HG03354 (cell line): Measurements from ENCODE around the gene RANBP3.
"Not testable (repeated sequence)": the region's sequence is repeated elsewhere in the genome, so short reads cannot be mapped to it uniquely, and the experiment has no call there.

Experiments used
- ATAC-seq: cut with Tn5 transposase; IDR thresholded peaks from one replicate; pipeline ENCODE4 v1.9.1; 2021; ENCODE audit warnings: mild to moderate bottlenecking; ENCODE audit not compliant: unreplicated experiment, poor library complexity, severe bottlenecking

The RANBP3 gene

DNA sequence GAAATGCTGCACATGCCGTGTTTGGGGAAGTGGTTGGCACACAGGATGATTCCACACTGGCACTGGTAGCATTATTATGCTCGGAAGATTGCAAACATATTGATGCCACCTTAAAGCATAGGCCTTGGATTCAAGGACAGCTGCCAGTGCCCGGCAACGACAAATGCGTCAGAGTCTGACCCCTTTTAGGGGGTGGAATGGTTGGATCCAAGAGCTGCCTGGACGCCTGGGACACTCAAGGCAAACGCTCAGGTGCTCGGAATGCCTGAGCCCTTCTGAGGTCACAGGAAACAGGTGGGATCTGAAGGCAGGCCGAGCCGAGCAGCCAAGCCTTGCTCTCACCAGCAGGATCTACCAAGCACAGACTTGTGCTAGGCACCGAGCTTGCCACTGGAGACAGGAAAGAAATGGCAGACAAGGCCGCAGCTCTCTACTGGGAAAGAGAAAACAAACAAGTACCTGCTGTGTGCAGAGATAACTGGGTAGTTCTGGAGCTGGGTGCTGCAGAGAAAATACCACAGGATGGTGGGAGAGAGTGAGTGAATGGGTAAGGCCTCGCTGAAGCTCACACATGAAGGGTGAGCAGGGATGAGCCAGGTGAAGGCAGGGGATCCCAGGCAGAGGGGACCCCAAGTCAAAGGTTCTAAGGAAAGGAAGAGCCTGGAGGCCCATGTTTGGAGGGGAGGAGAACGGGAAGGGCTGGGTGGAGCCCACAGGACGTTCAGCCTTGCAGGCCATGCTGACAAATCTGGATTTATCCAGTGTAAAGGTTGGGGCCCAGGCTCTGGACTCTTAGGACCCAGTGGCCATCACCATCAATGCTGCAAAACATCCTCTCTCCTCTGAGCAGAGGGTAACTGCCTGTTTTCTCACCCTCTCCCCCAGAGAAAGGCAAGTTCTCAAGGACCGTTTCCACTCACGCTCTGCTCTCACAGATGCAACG lies 9.2 kb downstream of the RANBP3 start:
- ATAC-seq = no peak

GRCh38 chr19:5967994-5968430 lies 9.9 kb downstream of the RANBP3 start:
- ATAC-seq = no peak

DNA sequence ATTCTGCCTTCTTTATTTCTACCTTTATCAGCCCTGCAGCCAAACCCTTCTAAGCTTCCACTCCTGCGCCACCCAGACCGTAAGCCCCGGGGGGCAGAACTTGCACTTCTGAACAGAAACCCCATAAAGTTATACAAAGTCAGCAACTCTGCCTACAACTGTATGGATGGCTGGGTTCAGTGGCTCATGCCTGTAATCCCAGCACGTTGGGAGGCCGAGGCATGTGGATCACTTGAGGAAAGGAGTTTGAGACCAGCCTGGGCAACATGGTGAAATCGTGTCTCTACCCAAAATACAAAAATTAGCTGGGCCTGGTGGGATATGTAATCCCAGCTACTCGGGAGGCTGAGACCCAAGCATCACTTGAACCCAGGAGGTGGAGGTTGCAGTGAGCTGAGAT lies 10.4 kb downstream of the RANBP3 start:
- no peak for ATAC-seq

- ATAC-seq = no peak
Measured at GRCh38 chr19:5966941-5967340, 11.0 kb downstream of the RANBP3 start.

DNA sequence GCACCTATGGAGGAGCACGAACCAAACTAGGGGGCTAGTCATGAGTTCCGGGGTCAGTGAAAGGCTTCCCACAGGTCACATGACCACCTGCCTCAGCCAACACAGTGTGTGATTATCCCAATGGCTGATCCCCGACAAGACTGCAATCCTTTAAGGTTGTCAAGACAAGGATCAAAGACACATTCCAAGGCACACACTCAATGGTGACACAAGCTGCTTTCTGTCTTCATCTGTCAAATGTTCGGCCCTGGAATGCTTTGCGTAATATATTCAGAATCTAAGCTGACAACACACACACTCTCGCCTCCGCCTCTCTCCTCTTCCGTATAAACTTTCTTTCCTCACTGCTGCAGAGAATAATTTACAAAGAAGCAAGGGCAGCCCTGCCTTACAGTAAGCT lies 11.7 kb downstream of the RANBP3 start:
- ATAC-seq = no peak

GRCh38 chr19:5964816-5965565 lies 12.9 kb downstream of the RANBP3 start:
- no peak for ATAC-seq

DNA sequence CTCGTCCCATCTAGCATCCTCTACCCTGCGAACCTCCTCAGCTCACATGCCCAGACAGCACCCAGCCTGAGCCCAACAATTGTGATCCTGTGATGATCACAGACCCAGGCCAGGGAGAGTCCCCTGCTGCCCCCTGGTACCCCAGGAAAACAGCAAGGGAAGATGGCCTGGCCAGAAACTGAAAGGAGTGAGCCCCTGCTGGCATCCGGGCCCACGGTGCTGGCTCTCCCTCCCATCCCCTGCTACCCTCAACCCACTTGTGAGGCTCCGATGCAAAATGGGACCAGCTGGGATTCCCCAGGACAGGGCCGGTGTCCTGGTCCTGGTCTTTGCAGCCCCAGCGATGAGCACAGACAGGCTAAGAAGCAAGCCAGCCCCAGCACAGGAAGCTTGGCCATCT lies 14.1 kb downstream of the RANBP3 start:
- ATAC-seq = no peak

DNA sequence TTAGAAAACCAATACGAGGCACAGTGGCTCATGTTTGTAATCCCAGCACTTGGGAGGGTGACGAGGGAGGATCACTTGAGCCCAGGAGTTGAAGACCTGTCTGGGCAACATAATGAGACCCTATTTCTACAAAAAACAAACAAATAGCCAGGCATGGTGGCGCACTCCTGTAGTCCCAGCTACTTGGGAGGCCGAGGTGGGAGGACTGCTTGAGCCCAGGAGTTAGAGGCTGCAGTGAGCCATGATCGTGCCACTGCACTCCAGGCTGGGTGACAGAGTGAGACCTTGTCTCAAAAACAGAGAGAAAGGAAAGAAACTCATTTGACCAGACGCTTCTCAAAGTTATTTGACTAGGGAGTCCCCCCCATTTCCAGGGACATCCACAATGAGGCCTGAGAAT lies 14.7 kb downstream of the RANBP3 start:
- not testable (repeated sequence) for ATAC-seq

DNA sequence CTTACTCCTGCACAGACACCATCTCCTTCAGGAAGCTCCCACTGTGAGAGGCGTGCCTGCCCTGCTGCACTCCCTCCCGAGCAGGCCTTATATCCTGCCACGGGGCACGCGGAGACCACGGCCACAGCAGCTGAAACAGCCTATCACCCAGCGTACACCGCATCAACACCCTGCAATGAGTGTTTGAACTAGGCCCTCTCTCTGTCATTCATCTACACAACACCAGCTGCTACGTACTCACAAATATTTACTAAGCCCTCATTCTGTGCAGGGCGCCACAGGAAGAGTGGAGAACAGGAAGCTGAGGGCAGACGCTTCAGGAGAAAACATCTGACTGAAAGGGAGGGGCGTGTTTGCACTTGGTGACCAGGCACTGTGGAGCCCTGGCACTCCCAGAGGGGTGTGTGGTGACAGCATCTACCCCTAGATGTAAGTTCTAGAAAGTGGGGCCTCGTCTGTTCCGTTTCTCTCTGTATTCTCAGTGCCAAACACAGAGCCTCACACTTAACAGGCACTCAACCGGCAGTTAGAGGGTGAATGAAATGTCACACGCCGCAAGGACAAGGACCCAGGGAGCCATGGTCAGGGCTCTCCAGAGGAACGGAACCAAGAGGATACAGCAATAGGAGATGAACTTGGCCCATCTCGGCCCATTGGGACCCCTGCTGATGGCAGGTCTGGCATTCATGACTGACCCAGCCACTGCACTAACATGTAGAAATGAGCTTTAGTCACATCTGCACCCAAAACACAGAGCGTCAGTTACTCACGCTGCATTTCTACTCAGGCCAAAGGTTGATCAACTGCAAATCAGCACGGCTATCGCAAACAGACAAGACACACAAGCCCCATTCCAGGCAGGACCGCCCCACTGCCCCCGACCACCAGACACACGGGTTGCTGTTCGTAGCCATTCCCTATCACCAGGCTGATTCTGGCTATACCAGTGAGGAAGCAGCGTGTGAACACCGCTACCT lies 15.7 kb downstream of the RANBP3 start:
- ATAC-seq = peak; percentile 62

DNA sequence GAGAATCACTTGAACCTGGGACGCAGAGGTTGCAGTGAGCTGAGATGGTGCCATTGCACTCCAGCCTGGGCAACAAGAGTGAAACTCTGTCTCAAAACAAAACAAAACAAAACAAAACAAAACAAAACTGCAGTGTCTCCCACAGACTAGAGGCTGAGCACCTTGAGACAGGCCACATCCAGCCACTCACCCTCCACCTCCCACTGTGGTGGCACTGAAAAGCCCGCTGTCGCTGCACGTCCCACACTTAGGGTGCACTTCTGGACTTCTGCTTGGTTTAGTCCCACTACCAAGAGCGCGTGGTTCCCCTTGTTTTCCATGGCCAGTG lies 16.3 kb downstream of the RANBP3 start:
- not testable (repeated sequence) for ATAC-seq

DNA sequence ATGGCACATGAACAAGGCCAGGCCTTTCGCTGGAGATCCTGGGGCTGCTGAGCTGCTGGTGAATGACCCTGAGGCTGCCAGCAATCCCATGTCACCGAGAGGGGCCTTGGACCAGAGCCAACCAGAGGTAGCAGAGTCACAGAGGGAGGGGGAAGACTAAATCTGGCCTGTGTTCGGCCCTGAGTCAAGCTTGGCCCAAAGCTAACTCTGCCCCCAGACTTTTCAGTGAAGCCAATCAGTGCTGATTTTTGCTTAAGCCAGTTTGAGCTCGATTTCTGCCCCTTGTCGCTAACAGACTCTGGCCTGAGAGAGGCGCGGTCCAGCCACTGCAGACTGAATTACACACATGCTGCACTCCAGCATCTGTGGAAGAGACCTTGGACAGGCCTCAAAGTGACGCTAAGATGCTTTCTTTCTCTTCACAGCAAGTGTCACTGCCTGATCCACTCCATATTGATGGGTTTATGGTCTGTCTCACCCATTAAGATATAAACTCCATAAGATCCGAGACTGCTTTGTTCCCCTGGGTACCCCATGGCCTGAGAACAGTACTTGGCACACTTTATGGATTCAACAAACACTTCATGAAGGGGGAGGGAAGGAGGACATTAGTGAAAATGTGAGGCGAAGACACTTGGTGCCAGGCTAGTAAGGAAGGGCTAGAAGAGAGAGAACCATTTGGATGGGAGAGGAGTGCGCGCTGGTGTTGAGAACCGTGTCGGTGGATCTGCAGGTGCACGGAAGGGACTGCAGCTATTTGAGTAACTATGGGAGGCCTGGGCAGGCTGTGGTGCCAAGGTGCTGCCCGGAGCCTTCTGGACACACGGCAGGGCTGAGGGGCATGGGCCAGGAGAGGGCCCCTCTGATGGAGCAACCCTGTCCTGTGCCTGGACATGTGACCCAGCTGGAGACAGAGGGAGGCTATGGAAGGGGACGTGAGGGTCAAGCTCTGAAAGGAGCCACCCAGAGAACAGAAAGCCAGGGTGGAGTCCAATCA lies 17.6 kb downstream of the RANBP3 start:
- no peak for ATAC-seq

GRCh38 chr19:5959260-5960004 lies 18.5 kb downstream of the RANBP3 start:
- ATAC-seq = no peak

DNA sequence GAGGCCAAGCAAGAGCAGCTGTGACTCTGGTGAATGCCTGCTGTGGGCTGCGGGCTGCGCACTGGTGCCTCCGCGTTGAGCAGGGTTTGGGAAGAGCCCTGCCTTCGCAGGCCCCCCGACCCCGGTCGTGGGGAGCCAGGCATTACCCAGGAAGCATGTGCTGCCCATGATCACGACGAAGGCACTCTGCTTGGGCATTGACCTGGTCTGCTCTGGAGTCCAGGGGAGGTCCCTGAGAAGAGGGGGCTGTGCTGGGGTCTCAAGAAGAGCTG lies 19.2 kb downstream of the RANBP3 start:
- no peak for ATAC-seq

GRCh38 chr19:5958074-5958850 lies 19.7 kb downstream of the RANBP3 start:
- ATAC-seq = no peak

DNA sequence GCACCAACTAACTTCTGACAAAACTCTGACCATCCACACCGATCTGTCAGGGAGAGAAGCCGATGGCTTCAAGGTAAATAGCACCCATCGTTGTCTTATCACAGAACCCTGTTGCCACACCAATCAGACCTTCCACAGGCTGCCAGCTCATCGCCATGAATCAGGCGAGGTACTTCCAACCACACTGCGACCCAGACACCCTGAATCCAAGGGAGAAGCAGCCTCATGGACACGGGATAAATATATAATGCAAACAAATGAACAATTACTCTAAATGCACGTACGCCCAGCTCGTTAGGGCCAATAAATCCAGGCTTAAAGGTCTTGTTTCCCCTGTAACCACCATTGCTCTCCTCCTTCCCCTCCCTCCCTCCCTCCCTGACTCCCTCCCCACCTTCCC lies 20.8 kb downstream of the RANBP3 start:
- no peak for ATAC-seq

DNA sequence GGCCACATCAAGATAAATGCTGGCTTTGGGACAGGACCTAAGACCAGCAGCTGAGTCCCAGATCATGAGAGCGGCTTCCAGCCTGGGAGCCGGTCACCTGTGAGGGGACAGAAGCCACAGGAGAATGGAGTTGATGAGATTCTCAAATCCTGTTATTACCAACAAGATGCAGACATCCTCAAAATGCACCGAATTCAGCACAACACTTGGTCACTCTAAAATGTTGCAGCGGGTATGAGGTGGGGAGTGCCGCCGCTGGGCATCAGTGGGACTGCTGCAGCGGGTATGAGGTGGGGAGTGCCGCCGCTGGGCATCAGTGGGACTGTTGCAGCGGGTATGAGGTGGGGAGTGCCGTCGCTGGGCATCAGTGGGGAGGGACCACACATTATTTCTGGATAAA lies 21.2 kb downstream of the RANBP3 start:
- ATAC-seq = no peak

- ATAC-seq = no peak
Measured at GRCh38 chr19:5956323-5956722, 21.6 kb downstream of the RANBP3 start.

DNA sequence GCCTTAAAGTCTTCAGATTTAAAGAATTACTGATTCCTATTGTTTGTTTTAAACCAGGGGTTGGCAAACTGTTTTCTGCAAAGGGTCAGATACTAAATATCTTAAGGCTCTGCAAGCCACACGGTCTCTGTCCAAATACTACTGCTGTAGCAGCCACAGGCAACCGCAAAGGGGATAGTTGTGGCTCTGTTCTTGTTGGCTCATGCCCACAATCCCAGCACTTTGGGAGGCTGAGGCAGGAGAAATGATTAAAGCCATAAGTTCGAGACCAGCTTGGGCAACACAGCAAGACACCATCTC lies 22.4 kb downstream of the RANBP3 start:
- ATAC-seq = no peak
